Measurements from ENCODE around the gene SEC22A.
"Not testable (repeated sequence)": the region's sequence is repeated elsewhere in the genome, so short reads cannot be mapped to it uniquely, and the experiment has no call there.

SEC22A gene

GRCh38 chr3:123186695-123187094, 15.0 kb upstream of the SEC22A start:
- no peak for DNase-seq

GRCh38 chr3:123188058-123188457, 13.7 kb upstream of the SEC22A start:
- no peak for DNase-seq

GRCh38 chr3:123193448-123194101, 8.2 kb upstream of the SEC22A start:
- DNase-seq, result no peak

- DNase-seq, result no peak
Observed at GRCh38 chr3:123194552-123194951, 7.2 kb upstream of the SEC22A start.

- DNase-seq, result no peak
Observed at GRCh38 chr3:123198372-123198771, 3.4 kb upstream of the SEC22A start.

- DNase-seq, result no peak
Observed at GRCh38 chr3:123201223-123201556, 553 bp upstream of the SEC22A start.

- no peak for DNase-seq
Observed at GRCh38 chr3:123202451-123202850, 708 bp downstream of the SEC22A start.

GRCh38 chr3:123218990-123219389, 17.2 kb downstream of the SEC22A start:
- DNase-seq, result no peak

- DNase-seq, result not testable (repeated sequence)
Observed at GRCh38 chr3:123221369-123221768, 19.6 kb downstream of the SEC22A start.

- no peak for DNase-seq
Observed at GRCh38 chr3:123225016-123225415, 23.3 kb downstream of the SEC22A start.

- DNase-seq, result no peak
Observed at GRCh38 chr3:123226549-123226948, 24.8 kb downstream of the SEC22A start.

GRCh38 chr3:123229145-123229544, 27.4 kb downstream of the SEC22A start:
- DNase-seq, result no peak

- no peak for DNase-seq
Observed at GRCh38 chr3:123236902-123237301, 35.2 kb downstream of the SEC22A start.

- not testable (repeated sequence) for DNase-seq
Observed at GRCh38 chr3:123239186-123239585, 37.4 kb downstream of the SEC22A start.

- no peak for DNase-seq
Observed at GRCh38 chr3:123239756-123240155, 38.0 kb downstream of the SEC22A start.

- no peak for DNase-seq
Observed at GRCh38 chr3:123244128-123244527, 42.4 kb downstream of the SEC22A start.

GRCh38 chr3:123246866-123247265, 45.1 kb downstream of the SEC22A start:
- no peak for DNase-seq

- no peak for DNase-seq
Observed at GRCh38 chr3:123256256-123256655, 54.5 kb downstream of the SEC22A start.

- DNase-seq, result no peak
Observed at GRCh38 chr3:123258359-123258758, 56.6 kb downstream of the SEC22A start.

GRCh38 chr3:123258811-123259420, 57.2 kb downstream of the SEC22A start:
- no peak for DNase-seq

GRCh38 chr3:123261666-123262065, 59.9 kb downstream of the SEC22A start:
- DNase-seq, result no peak

- no peak for DNase-seq
Observed at GRCh38 chr3:123262226-123262625, 60.5 kb downstream of the SEC22A start.

GRCh38 chr3:123262868-123263267, 61.1 kb downstream of the SEC22A start:
- DNase-seq, result no peak

- no peak for DNase-seq
Observed at GRCh38 chr3:123263941-123264340, 62.2 kb downstream of the SEC22A start.

- no peak for DNase-seq
Observed at GRCh38 chr3:123267821-123268220, 66.1 kb downstream of the SEC22A start.
